ENCODE results near the gene TMPRSS7.

The TMPRSS7 gene

GRCh38 chr3:112128843-112129727, 94.5 kb downstream of the TMPRSS7 start:
- no peak for DNase-seq (ENCODE audit: low spot score)

DNA sequence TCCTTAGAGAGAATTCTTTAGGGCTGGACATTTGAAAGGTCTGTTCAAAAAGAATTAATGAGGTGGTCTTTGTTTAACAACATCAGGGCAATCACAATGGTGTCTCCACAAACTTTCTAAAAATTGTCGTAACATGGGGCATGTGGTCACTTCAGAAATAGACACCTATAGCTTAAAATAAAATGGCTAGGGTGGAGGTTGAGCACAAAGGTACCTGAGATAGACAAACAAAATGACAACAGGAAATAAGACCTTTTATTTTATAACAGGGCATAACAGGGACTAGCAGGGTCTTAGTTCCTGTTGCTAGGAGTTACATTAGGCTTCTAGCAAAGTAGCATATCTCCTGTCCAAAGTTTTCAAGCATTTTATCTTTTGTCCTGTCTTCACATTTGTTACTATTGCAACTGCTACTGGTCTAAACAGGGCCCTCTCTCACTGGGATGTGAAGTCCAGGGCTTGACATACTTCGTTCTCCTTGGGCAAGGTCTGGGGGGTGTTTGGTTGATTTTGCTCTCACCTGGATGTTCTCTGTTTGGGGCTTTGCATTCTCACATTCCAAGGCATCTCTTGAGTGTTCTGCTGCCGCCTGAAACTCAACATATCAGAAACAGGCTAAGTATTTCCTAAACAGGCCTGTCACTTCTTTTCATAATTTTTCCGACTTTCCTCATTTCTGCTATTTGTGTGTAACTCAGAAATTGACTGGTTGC, 95.5 kb downstream of the TMPRSS7 start:
- no peak for DNase-seq (ENCODE audit: low spot score)

DNA sequence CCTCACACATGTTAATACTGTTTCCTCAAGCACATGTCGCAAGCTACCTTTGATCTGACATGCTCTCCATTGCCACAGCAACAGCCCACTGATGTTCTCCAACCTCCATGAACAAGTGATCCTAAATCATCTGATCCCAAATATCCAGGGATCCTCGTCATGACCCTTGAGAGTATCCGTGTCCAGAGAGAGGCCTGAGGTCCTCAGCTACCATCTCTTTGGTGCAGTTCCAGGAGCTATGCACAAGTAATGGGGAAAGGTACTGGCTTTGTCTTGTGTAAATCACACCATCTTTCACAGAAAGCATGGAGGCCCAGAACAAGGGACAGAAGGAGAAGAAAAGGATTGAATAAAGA, 96.1 kb downstream of the TMPRSS7 start:
- no peak for DNase-seq (ENCODE audit: low spot score)
